ENCODE results near the gene CNKSR3. TPM values are rescaled to one million over a fixed set of nuclear protein-coding genes. Genes with fewer than 3 reads are reported as not detected.
A peak's percentile ranks its signal among the peaks of the same experiment; 100 is the strongest.

The CNKSR3 gene
- total RNA-seq, 4 donors from 2014 or later: 10.4 to 23.9 (median 19.6) TPM

DNA sequence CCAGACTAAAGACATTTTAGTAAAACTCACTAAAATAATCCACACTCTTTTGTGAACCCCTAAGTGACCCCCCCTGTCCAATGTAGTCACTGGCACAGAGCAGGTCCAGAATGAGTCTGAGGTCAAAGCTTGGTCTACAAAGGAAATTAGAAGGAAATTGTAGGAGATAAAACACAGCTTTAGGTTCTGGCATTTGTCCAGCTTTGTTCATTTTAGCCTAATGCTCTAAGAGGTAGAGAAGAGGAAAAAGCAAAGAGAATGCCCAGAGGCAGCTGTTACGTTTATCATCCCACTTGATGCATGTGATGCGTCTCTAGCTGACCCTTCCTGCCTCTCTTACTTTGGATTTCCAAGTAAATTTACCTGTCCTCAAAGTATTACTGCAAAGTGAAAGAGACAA lies 62.5 kb downstream of the CNKSR3 start:
- H3K36me3 ChIP-seq: peaks cover 0 to 3% (median 0%) of the 10 kb centered on the region in 4 donors
- H3K27me3 ChIP-seq: no peaks in the 10 kb centered on the region
- WGBS: 14% methylated on average over 2 of the region's 2 CpGs
- intact Hi-C loops (cut with DNase I): loop anchor here (5.0 kb wide), 2 partner anchors 36 to 59 kb away; no protein-coding TSS in a partner anchor
- H3K4me3 ChIP-seq: peak overlapping the region in 1 of 4 donors; percentile 5
- DNase-seq (ENCODE audit: extremely low spot score): no peak
- no peak for TF ChIP-seq EP300 (IDR thresholded peaks at IDR 0.05)
- TF ChIP-seq POLR2AphosphoS5 (IDR thresholded peaks at IDR 0.05): no peak
- no peak for TF ChIP-seq POLR2A (IDR thresholded peaks at IDR 0.05; ENCODE audit: low read depth)
- TF ChIP-seq, protein P1, sequence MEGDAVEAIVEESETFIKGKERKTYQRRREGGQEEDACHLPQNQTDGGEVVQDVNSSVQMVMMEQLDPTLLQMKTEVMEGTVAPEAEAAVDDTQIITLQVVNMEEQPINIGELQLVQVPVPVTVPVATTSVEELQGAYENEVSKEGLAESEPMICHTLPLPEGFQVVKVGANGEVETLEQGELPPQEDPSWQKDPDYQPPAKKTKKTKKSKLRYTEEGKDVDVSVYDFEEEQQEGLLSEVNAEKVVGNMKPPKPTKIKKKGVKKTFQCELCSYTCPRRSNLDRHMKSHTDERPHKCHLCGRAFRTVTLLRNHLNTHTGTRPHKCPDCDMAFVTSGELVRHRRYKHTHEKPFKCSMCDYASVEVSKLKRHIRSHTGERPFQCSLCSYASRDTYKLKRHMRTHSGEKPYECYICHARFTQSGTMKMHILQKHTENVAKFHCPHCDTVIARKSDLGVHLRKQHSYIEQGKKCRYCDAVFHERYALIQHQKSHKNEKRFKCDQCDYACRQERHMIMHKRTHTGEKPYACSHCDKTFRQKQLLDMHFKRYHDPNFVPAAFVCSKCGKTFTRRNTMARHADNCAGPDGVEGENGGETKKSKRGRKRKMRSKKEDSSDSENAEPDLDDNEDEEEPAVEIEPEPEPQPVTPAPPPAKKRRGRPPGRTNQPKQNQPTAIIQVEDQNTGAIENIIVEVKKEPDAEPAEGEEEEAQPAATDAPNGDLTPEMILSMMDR (IDR thresholded peaks at IDR 0.05): no peak
- peaks cover 28 to 60% (median 49%) of the 10 kb centered on the region in 4 donors for H3K4me1 ChIP-seq
- H3K9me3 ChIP-seq: no peaks in the 10 kb centered on the region
- peak overlapping the region; percentile 75 to 84 (median 80) for H3K27ac ChIP-seq (replicated peaks in 1 of 4)

GRCh38 chr6:154446984-154447383 lies 63.5 kb downstream of the CNKSR3 start:
- DNase-seq (ENCODE audit: extremely low spot score): no peak
- Histone ChIP-seq H3K4me1 (peaks cover 28 to 52% (median 44%) of the 10 kb centered on the region in 4 donors), H3K4me3 (no peak overlapping the region), H3K27me3 (no peaks in the 10 kb centered on the region), H3K27ac (replicated peaks in 1 of 4) (peak overlapping the region; percentile 75 to 84 (median 80)), H3K36me3 (peaks cover 0 to 3% (median 0%) of the 10 kb centered on the region in 4 donors), H3K9me3 (no peaks in the 10 kb centered on the region)
- 93% methylated on average over 8 of the region's 8 CpGs for WGBS
- intact Hi-C loops (cut with DNase I): loop anchor here (5.0 kb wide), 2 partner anchors 35 to 60 kb away; no protein-coding TSS in a partner anchor
- TF ChIP-seq POLR2A (IDR thresholded peaks at IDR 0.05; ENCODE audit: low read depth): no peak
- TF ChIP-seq, protein P1 (IDR thresholded peaks at IDR 0.05): no peak
- TF ChIP-seq EP300 (IDR thresholded peaks at IDR 0.05): no peak
- no peak for TF ChIP-seq POLR2AphosphoS5 (IDR thresholded peaks at IDR 0.05)

GRCh38 chr6:154445417-154445816 lies 65.1 kb downstream of the CNKSR3 start:
- DNase-seq (ENCODE audit: extremely low spot score): no peak
- WGBS: 69% methylated on average over 2 of the region's 2 CpGs
- Histone ChIP-seq H3K9me3 (no peaks in the 10 kb centered on the region), H3K36me3 (peaks cover 0 to 14% (median 3%) of the 10 kb centered on the region in 4 donors), H3K4me1 (peaks cover 28 to 51% (median 44%) of the 10 kb centered on the region in 4 donors), H3K27ac (replicated peaks in 1 of 4) (peak overlapping the region; percentile 34 to 84 (median 78)), H3K4me3 (no peak overlapping the region), H3K27me3 (no peaks in the 10 kb centered on the region)
- TF ChIP-seq POLR2A (IDR thresholded peaks at IDR 0.05; ENCODE audit: low read depth) (no peak), EP300 (IDR thresholded peaks at IDR 0.05) (no peak), POLR2AphosphoS5 (IDR thresholded peaks at IDR 0.05) (no peak)
- TF ChIP-seq, protein P1 (IDR thresholded peaks at IDR 0.05): no peak
- intact Hi-C loops (cut with DNase I): loop anchor here (5.0 kb wide), 2 partner anchors 33 to 62 kb away; no protein-coding TSS in a partner anchor

- intact Hi-C loops (cut with DNase I): no loop called here
- TF ChIP-seq POLR2AphosphoS5 (IDR thresholded peaks at IDR 0.05): no peak
- TF ChIP-seq, protein P1 (IDR thresholded peaks at IDR 0.05): no peak
- no peak for TF ChIP-seq POLR2A (IDR thresholded peaks at IDR 0.05; ENCODE audit: low read depth)
- TF ChIP-seq EP300 (IDR thresholded peaks at IDR 0.05): no peak
- no peak overlapping the region for H3K4me3 ChIP-seq
- H3K27me3 ChIP-seq: no peaks in the 10 kb centered on the region
- peaks cover 0 to 11% (median 3%) of the 10 kb centered on the region in 4 donors for H3K36me3 ChIP-seq
- peaks cover 6 to 47% (median 29%) of the 10 kb centered on the region in 4 donors for H3K4me1 ChIP-seq
- WGBS: 94% methylated on average over 9 of the region's 12 CpGs
- no peaks in the 10 kb centered on the region for H3K9me3 ChIP-seq
- H3K27ac ChIP-seq (replicated peaks in 1 of 4): no peak overlapping the region
- DNase-seq (ENCODE audit: extremely low spot score): no peak
Observed at GRCh38 chr6:154441995-154442310, 68.5 kb downstream of the CNKSR3 start.
